IMR-90 (cell line): ENCODE measurements around the gene ADGRB3. TPM values are rescaled to one million over a fixed set of nuclear protein-coding genes. Genes with fewer than 3 reads are reported as not detected.

Experiments
- ATAC-seq: fragments of 200-7000 bp; cut with Tn5 transposase; 2 replicates; pipeline ENCODE4 v1.9.1; 2020; ENCODE audit warnings: low read depth, mild to moderate bottlenecking, moderate library complexity
- BruUV-seq: library from RNA; stranded (reverse); fragments of 400-500 nt; replicated peaks from 2 replicates; lab custom pipeline; 2021; lab: Mats Ljungman, UMichigan
- CTCF ChIA-PET: fragments of 300-600 bp; formaldehyde crosslinking; extraction: SDS; loops from one replicate; lab custom pipeline; 2021; ENCODE audit warnings: antibody characterized with exemption; lab: Yijun Ruan, JAX
- POLR2A ChIA-PET: fragments of 300-600 bp; sonication (Branson Sonifier 250); formaldehyde crosslinking; loops from one replicate; lab custom pipeline; 2022; ENCODE audit warnings: antibody characterized with exemption; ENCODE audit not compliant: unreplicated experiment; lab: Charles Lee
- DNase-seq: peaks from one replicate; pipeline ENCODE4 v3.0.0; 2013
- H2AFZ ChIP-seq: replicated peaks from 2 replicates; pipeline ENCODE3; 2013; ENCODE audit warnings: low read length, mild to moderate bottlenecking; ENCODE audit not compliant: poor library complexity
- H2AK5ac ChIP-seq: 2 replicates; pipeline ENCODE4 v1.6.1; 2013; ENCODE audit warnings: low read depth, low read length, inconsistent platforms
- H2AK9ac ChIP-seq: replicated peaks from 2 replicates; pipeline ENCODE3; 2013; ENCODE audit warnings: mild to moderate bottlenecking, low read depth, low read length, moderate library complexity; ENCODE audit not compliant: poor library complexity
- H2BK120ac ChIP-seq: 2 replicates; pipeline ENCODE4 v1.6.1; 2013; ENCODE audit warnings: low read depth, low read length, inconsistent platforms
- H2BK15ac ChIP-seq: 3 replicates; pipeline ENCODE4 v1.6.1; 2013; ENCODE audit warnings: low read depth, low read length, inconsistent platforms
- H2BK20ac ChIP-seq: 2 replicates; pipeline ENCODE4 v1.6.1; 2013; ENCODE audit warnings: low read depth, mild to moderate bottlenecking, inconsistent platforms, low read length, moderate library complexity
- H2BK5ac ChIP-seq: 2 replicates; pipeline ENCODE4 v1.6.1; 2013; ENCODE audit warnings: mild to moderate bottlenecking, low read depth, low read length, inconsistent platforms; ENCODE audit not compliant: poor library complexity, severe bottlenecking
- H3K14ac ChIP-seq: replicated peaks from 2 replicates; pipeline ENCODE4 v1.6.1; 2013; ENCODE audit warnings: low read depth, low read length, inconsistent platforms
- H3K18ac ChIP-seq: 2 replicates; pipeline ENCODE4 v1.6.1; 2013; ENCODE audit warnings: low read depth, low read length, control low read depth
- H3K23ac ChIP-seq: 2 replicates; pipeline ENCODE4 v1.6.1; 2013; ENCODE audit warnings: low read depth, low read length, inconsistent platforms
- H3K27ac ChIP-seq: 2 replicates; pipeline ENCODE4 v1.5.1; 2013; ENCODE audit warnings: mild to moderate bottlenecking, control low read depth, low read length; ENCODE audit not compliant: insufficient read depth
- H3K27me3 ChIP-seq: 2 replicates; pipeline ENCODE4 v1.6.1; 2013; ENCODE audit warnings: low read length; ENCODE audit not compliant: control insufficient read depth, insufficient read depth
- H3K36me3 ChIP-seq: 2 replicates; pipeline ENCODE4 v1.6.1; 2013; ENCODE audit warnings: low read length, mixed read lengths; ENCODE audit not compliant: control insufficient read depth, insufficient read depth
- H3K4ac ChIP-seq: 2 replicates; pipeline ENCODE4 v1.6.1; 2013; ENCODE audit warnings: low read depth, low read length, inconsistent platforms
- H3K4me1 ChIP-seq: 2 replicates; pipeline ENCODE4 v1.6.1; 2013; ENCODE audit warnings: low read length, mixed read lengths; ENCODE audit not compliant: control insufficient read depth, insufficient read depth
- H3K4me2 ChIP-seq: 2 replicates; pipeline ENCODE4 v1.6.1; 2013; ENCODE audit warnings: low read depth, mild to moderate bottlenecking, control low read depth, low read length, moderate library complexity
- H3K4me3 ChIP-seq: 2 replicates; pipeline ENCODE4 v1.5.1; 2013; ENCODE audit warnings: low read depth, mild to moderate bottlenecking, control low read depth, low read length, moderate library complexity; ENCODE audit not compliant: insufficient read depth
- H3K56ac ChIP-seq: 2 replicates; pipeline ENCODE4 v1.6.1; 2013; ENCODE audit warnings: low read length, inconsistent platforms; ENCODE audit not compliant: insufficient read depth; ENCODE audit errors: extremely low read depth
- H3K79me1 ChIP-seq, 2 experiments: 2 replicates each; pipeline ENCODE4 v1.6.1; 2013; ENCODE audit warnings: low read length in 2 of 2, inconsistent platforms in 1 of 2, low read depth in 1 of 2
- H3K9ac ChIP-seq: 2 replicates; pipeline ENCODE4 v1.6.1; 2013; ENCODE audit warnings: low read depth, low read length, control low read depth
- H3K9me1 ChIP-seq: 2 replicates; pipeline ENCODE4 v1.6.1; 2013; ENCODE audit warnings: low read length, inconsistent platforms; ENCODE audit not compliant: insufficient read depth
- H3K9me3 ChIP-seq: 2 replicates; pipeline ENCODE4 v1.6.1; 2013; ENCODE audit warnings: low read length; ENCODE audit not compliant: control insufficient read depth, insufficient read depth
- H4K20me1 ChIP-seq: 2 replicates; pipeline ENCODE4 v1.6.1; 2013; ENCODE audit warnings: low read length, inconsistent platforms; ENCODE audit not compliant: insufficient read depth
- H4K5ac ChIP-seq: 2 replicates; pipeline ENCODE4 v1.6.1; 2013; ENCODE audit warnings: mild to moderate bottlenecking, low read depth, low read length, control low read depth
- H4K8ac ChIP-seq, 2 experiments: 2 replicates each; pipeline ENCODE4 v1.6.1; 2013; ENCODE audit warnings: low read depth in 2 of 2, low read length in 2 of 2, control low read depth in 1 of 2, inconsistent platforms in 1 of 2
- H4K91ac ChIP-seq: 2 replicates; pipeline ENCODE4 v1.6.1; 2013; ENCODE audit warnings: low read depth, low read length, inconsistent platforms; ENCODE audit not compliant: insufficient read depth
- BHLHE40 ChIP-seq: fragments of 150-350 bp; IDR thresholded peaks from 2 replicates; pipeline ENCODE4 v1.6.1; 2016; ENCODE audit warnings: mild to moderate bottlenecking, low read depth, low read length
- CEBPB ChIP-seq: IDR thresholded peaks from 2 replicates; pipeline ENCODE4 v1.6.1; 2012; ENCODE audit warnings: low read depth, low read length, improper control_type of control experiment
- CHD1 ChIP-seq: IDR thresholded peaks from 2 replicates; pipeline ENCODE4 v1.6.1; 2012; ENCODE audit warnings: low read depth, low read length, improper control_type of control experiment
- FOS ChIP-seq: fragments of 150-350 bp; IDR thresholded peaks from 2 replicates; pipeline ENCODE4 v1.6.1; 2016; ENCODE audit warnings: low read depth, low read length
- MAFK ChIP-seq: IDR thresholded peaks from 2 replicates; pipeline ENCODE4 v1.6.1; 2012; ENCODE audit warnings: low read depth, low read length, improper control_type of control experiment
- MAZ ChIP-seq: IDR thresholded peaks from 2 replicates; pipeline ENCODE4 v1.6.1; 2012; ENCODE audit warnings: low read depth, mild to moderate bottlenecking, low read length, improper control_type of control experiment, moderate library complexity, borderline replicate concordance
- MXI1 ChIP-seq: IDR thresholded peaks from 2 replicates; pipeline ENCODE4 v1.6.1; 2012; ENCODE audit warnings: low read depth, mild to moderate bottlenecking, low read length, moderate library complexity, borderline replicate concordance
- POLR2A ChIP-seq: IDR thresholded peaks from 2 replicates; pipeline ENCODE4 v1.6.1; 2012; ENCODE audit warnings: mild to moderate bottlenecking, low read depth, low read length
- RAD21 ChIP-seq: IDR thresholded peaks from 2 replicates; pipeline ENCODE4 v1.6.1; 2012; ENCODE audit warnings: low read length, improper control_type of control experiment
- RFX5 ChIP-seq: IDR thresholded peaks from 2 replicates; pipeline ENCODE4 v1.8.0; 2012; ENCODE audit warnings: low read depth, mild to moderate bottlenecking, low read length, moderate library complexity
- SMC3 ChIP-seq: fragments of 150-350 bp; IDR thresholded peaks from 2 replicates; pipeline ENCODE4 v1.6.1; 2016; ENCODE audit warnings: low read depth, mild to moderate bottlenecking, antibody characterized with exemption, low read length, moderate library complexity
- WGBS, 2 experiments: methylation state at CpG; one replicate each; pipeline versions ENCODE4 v1.1.5 to v1.1.7; 2013; ENCODE audit warnings: missing lambda C conversion rate in 2 of 2; ENCODE audit not compliant: insufficient read length in 1 of 2; ENCODE audit errors: extremely low coverage in 2 of 2; 5-methylcytosine and 5-hydroxymethylcytosine counted together
- dilution Hi-C: fragments of 300-500 bp; cut with HindIII; formaldehyde crosslinking; loops from one replicate; pipeline ENCODE4 v1.14.3; 2018; ENCODE audit warnings: low sequenced_read_pairs; ENCODE audit not compliant: unreplicated experiment
- in situ Hi-C: fragments of 300-500 bp; cut with MboI; formaldehyde crosslinking; loops from 3 replicates; pipeline ENCODE4 v1.14.3; 2019; ENCODE audit warnings: low sequenced_read_pairs, inconsistent platforms, mixed read lengths
- intact Hi-C: fragments of 100-400 bp; cut with micrococcal nuclease; formaldehyde crosslinking; loops from 2 replicates; pipeline ENCODE4 v1.10.0; 2022
- polyA plus RNA-seq, 3 experiments: library from polyadenylated mRNA; depleted of rRNA; stranded (reverse); fragments of >200 nt; gene quantifications; 2 replicates each; pipeline ENCODE4 v1.2.3, GENCODE V29; 2012; ENCODE audit warnings: low replicate concordance in 1 of 3
- total RNA-seq: library from RNA; depleted of rRNA; stranded (reverse); fragments of >200 nt; gene quantifications from 2 replicates; pipeline ENCODE4 v1.2.3, GENCODE V29; 2012
- TF ChIP-seq, protein P1 (sequence below): conservative IDR thresholded peaks from 2 replicates; pipeline ENCODE4 v1.5.1; 2012; ENCODE audit warnings: mild to moderate bottlenecking, low read depth, low read length, improper control_type of control experiment
- TF ChIP-seq, protein P2 (sequence below): fragments of 150-350 bp; IDR thresholded peaks from 2 replicates; pipeline ENCODE4 v1.6.1; 2017; ENCODE audit warnings: mild to moderate bottlenecking, antibody characterized with exemption, low read length, low read depth

ADGRB3 gene
- total and polyA plus RNA-seq, 2 of the 4 experiments (the other 2 are of a cell fraction): not detected

GRCh38 chr6:68709091-68709490 is 74.0 kb downstream of the ADGRB3 start:
- no TSS peak for BruUV-seq
- H3K4me1 ChIP-seq: no peaks in the 10 kb centered on the region
- intact Hi-C loops (no loop called here), in situ Hi-C loops (no loop called here), dilution Hi-C loops (no loop called here)
- H2BK120ac ChIP-seq: no peak overlapping the region
- H3K79me1 ChIP-seq: no peaks in the 10 kb centered on the region
- no peak overlapping the region for H3K56ac ChIP-seq
- H2AK5ac ChIP-seq: no peak overlapping the region
- H3K4me3 ChIP-seq: no peak overlapping the region
- H4K91ac ChIP-seq: no peak overlapping the region
- H4K20me1 ChIP-seq: no peaks in the 10 kb centered on the region
- H3K36me3 ChIP-seq: no peaks in the 10 kb centered on the region
- H3K9me1 ChIP-seq: no peaks in the 10 kb centered on the region
- H3K4me2 ChIP-seq: no peak overlapping the region
- no CpG with 5 or more reads among the region's 2 CpGs for WGBS, 2 experiments
- H3K14ac ChIP-seq: no peak overlapping the region
- no peak overlapping the region for H2AFZ ChIP-seq
- H4K8ac ChIP-seq: no peak overlapping the region
- TF ChIP-seq CHD1: no peak
- no peak for TF ChIP-seq RAD21
- no peak for TF ChIP-seq POLR2A
- TF ChIP-seq MAZ: no peak
- TF ChIP-seq, protein P1, sequence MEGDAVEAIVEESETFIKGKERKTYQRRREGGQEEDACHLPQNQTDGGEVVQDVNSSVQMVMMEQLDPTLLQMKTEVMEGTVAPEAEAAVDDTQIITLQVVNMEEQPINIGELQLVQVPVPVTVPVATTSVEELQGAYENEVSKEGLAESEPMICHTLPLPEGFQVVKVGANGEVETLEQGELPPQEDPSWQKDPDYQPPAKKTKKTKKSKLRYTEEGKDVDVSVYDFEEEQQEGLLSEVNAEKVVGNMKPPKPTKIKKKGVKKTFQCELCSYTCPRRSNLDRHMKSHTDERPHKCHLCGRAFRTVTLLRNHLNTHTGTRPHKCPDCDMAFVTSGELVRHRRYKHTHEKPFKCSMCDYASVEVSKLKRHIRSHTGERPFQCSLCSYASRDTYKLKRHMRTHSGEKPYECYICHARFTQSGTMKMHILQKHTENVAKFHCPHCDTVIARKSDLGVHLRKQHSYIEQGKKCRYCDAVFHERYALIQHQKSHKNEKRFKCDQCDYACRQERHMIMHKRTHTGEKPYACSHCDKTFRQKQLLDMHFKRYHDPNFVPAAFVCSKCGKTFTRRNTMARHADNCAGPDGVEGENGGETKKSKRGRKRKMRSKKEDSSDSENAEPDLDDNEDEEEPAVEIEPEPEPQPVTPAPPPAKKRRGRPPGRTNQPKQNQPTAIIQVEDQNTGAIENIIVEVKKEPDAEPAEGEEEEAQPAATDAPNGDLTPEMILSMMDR: no peak
- no peak for TF ChIP-seq SMC3
- no peak for TF ChIP-seq MAFK
- no peak for TF ChIP-seq BHLHE40
- TF ChIP-seq MXI1: no peak
- TF ChIP-seq RFX5: no peak
- TF ChIP-seq, protein P2, sequence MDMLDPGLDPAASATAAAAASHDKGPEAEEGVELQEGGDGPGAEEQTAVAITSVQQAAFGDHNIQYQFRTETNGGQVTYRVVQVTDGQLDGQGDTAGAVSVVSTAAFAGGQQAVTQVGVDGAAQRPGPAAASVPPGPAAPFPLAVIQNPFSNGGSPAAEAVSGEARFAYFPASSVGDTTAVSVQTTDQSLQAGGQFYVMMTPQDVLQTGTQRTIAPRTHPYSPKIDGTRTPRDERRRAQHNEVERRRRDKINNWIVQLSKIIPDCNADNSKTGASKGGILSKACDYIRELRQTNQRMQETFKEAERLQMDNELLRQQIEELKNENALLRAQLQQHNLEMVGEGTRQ: no peak
- TF ChIP-seq CEBPB: no peak
- TF ChIP-seq FOS: no peak
- H3K4ac ChIP-seq: no peak overlapping the region
- ATAC-seq (no peak), DNase-seq (no peak)
- no peak overlapping the region for H2BK20ac ChIP-seq
- POLR2A ChIA-PET: no interaction called here
- CTCF ChIA-PET: interaction anchor here (0.6 kb wide), 1 partner anchor 120 kb away, joined by 3 read pairs; no protein-coding TSS in a partner anchor
- H2BK15ac ChIP-seq: no peak overlapping the region
- no peak overlapping the region for H3K23ac ChIP-seq
- H3K9me3 ChIP-seq: no peaks in the 10 kb centered on the region
- H2AK9ac ChIP-seq: no peak overlapping the region
- H2BK5ac ChIP-seq: no peak overlapping the region
- no peak overlapping the region for H3K9ac ChIP-seq
- H3K27me3 ChIP-seq: no peaks in the 10 kb centered on the region
- H3K18ac ChIP-seq: no peak overlapping the region
- H4K5ac ChIP-seq: no peak overlapping the region
- no peak overlapping the region for H3K27ac ChIP-seq
